NCI-H446 (cell line): ENCODE measurements around the gene JAKMIP1.

ENCODE experiments used
- DNase-seq, 2 experiments: peaks; one replicate each; lab custom pipeline; 2025; lab: John Stamatoyannopoulos, UW

The JAKMIP1 gene

DNA sequence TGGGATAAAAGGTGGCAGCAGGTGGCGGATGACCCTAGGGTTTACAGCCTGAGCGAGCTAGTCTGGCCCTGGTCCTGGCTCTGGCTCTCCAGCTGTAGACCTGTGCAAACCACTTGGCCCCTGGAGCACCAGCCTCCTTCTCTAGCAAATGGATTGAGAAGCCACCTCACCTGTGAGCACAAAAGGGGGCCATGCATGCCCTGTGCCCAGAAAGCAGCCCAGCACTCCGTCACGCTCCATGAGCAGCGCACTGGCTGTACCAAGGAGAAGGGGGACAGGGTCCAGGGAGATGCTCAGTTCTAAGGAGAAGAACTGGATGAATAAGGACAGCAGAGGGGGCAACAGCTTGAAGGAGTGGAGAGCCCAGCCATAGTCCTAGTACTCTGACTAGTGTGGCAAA, 135.2 kb downstream of the JAKMIP1 start:
- DNase-seq, result no peak

DNA sequence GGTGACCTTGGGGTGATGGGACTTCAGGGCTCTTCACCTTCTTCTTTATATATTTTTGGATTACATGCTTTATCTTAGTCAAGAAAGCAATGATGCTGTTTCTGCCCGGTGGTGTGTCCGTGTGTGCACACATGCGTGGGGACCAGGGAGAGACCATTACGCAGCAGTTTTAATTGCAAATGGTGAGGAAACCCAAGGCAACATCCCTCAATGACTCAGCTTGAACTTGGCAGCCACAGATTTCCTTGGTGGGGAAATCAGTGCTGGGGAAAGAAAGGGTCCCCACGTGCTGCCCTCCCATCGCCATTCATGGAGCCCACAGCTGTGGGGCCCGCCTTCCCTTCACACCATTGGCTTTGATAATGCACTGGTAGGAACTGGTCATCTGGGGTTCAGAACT, 136.0 kb downstream of the JAKMIP1 start:
- DNase-seq, result no peak

DNA sequence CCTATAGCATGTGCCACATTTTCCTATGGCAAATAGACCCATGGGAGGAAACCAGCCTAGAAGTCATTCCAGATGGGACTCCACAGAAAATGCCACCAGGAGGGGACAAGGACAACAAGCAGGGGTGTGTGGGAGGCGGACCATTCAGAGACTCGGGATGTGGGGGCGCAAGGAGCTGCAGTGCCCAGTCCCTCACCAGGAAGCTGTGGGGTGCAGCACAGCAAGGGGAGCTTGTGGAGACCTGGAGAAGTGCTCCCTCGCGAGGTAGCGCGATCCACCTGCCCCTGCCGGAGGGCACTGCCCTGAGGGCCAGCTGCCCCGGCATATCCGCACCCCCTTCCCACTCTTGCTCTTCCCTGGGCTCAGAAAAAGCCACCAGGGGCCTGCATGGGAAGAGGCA, 136.7 kb downstream of the JAKMIP1 start:
- DNase-seq, result no peak

GRCh38 chr4:6062133-6062532, 138.2 kb downstream of the JAKMIP1 start:
- no peak for DNase-seq

DNA sequence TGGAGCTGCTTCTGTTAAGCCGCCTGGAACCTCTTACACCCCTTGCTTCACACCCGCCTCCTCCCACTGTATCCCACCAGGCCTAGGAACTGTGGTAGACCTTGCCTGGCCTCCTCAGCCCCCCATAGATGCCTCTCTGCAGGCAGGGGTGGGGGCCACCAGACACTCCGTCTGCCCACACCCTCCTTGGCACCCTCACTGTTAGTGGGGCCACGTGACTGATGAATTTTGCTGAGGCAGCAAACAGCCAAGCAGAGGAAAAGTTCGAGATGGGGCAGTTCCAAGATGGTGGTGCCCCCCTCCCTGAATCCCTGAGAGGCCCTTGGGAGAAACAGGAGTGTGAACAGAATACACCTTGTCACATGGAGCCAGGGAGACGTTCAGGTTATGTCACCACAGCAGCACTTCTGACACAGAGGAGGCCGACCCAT, 141.0 kb downstream of the JAKMIP1 start:
- DNase-seq, result no peak

DNA sequence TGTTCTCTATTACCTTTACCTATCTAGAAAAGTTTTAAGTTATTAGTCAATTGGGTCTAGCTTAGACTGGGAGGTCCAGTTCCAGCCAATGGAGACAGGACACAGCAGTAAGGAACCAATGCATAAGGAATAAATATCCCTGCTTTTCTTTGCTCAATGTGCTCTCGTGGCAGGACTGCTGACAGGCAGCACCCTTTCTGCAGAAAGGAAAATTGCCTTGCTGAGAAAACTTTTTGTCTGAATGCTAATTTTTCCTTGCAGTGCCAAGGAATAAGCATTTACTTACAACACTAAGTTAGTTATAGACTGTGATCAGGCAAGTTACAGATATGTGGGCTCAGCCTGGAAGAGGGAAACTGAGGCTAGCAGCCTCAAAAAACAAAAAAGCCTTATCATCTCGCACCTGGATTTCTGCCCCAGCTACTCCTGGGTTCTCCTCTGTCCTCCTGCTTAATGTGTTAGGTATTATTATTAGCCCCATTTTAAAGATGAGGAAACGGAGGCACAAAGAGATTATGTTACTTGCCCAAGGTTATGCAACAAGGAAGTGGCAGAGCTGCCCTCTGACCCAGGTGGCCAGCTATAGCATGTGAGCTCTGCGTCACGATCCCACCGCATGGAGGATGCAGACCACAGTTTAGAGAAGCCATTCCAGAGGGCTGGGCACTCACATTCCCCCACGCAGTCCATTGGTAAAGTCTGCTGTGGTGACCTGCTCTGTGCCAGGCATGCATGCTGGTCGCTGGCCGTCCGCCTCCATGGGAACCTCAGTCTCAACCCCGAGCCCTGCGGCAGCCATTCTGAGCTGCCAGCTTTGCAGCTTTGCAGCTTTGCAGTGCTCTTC, 141.6 kb downstream of the JAKMIP1 start:
- DNase-seq, result no peak

DNA sequence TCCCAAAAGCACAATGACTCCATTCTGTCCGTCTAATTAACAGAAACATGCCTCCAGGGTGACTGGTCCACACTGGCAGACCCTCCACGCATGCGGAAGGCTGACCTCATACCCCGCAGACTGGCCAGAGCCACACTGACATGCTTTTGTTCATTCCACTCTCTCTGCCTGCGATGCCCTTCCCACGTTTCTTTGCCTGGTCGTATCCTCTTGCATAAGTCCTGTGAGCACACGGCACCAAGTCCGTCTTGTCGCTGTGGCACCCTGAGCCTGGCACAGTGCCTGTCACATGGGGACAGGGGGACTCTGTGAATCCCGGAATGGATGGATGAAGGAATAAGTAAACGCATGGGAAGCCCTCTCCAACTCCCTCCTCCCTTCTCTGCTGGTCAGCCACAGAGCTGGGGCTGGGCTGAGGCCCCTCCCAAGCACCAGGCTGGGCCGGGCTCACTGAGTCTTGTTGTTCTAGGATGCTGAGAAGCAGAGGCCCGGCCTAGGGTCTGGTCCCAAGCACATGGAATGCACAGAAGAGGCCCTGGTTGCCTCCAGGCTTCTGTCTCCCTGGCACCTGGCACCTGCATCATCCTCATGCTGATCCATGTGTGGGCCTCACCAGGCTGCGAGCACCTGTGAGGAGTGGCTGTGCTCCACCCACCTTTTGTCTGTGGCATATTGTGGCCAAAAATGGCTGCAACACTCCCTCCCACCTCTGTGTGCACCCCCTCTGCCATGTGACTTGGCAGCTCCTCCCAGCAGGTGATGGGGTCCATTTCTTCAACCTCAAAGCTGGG, 143.2 kb downstream of the JAKMIP1 start:
- no peak for DNase-seq

GRCh38 chr4:6055436-6055835, 144.9 kb downstream of the JAKMIP1 start:
- no peak for DNase-seq

DNA sequence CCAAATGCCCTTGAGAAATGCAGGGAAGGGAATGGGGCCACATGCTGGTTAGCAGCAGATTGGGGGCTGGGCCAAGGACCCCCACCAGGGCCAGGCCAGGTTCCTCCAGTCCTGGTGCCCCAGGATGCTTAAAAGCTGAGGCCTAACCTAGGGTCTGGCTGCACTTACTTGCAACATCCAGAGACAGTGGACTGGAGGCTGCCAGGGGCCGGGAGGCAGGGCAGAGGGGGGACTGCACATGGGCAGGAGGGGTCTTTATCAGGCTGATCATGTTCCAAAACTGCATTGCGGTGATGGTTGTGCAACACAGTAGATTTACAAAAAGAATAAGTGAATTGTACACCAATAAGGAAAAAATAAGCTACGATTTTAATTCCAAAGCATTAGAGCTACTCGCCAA, 145.3 kb downstream of the JAKMIP1 start:
- no peak for DNase-seq

GRCh38 chr4:6054162-6054922, 146.0 kb downstream of the JAKMIP1 start:
- no peak for DNase-seq

GRCh38 chr4:6052679-6053078, 147.7 kb downstream of the JAKMIP1 start:
- DNase-seq, result no peak

- DNase-seq, result no peak
Observed at GRCh38 chr4:6050551-6050950, 149.8 kb downstream of the JAKMIP1 start.

DNA sequence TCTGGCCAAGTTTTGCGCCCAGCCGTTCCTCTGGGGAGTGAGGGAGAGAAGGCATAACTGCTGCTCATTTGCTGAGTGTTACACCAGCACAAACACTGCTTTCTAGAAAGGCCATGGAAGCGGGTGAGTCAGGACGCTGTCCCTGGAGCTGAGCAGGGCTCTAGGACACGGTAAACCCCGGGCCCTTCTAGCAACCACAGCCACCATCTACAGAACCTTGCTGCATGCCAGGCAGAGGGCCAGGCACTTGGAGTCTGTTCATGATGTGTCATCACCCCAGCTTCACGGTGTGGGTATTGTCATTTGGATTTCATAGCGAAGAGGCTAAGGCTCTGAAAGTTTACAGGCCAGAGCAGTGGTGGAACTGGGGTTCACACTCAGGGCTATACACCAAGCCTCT, 150.4 kb downstream of the JAKMIP1 start:
- DNase-seq, result no peak

DNA sequence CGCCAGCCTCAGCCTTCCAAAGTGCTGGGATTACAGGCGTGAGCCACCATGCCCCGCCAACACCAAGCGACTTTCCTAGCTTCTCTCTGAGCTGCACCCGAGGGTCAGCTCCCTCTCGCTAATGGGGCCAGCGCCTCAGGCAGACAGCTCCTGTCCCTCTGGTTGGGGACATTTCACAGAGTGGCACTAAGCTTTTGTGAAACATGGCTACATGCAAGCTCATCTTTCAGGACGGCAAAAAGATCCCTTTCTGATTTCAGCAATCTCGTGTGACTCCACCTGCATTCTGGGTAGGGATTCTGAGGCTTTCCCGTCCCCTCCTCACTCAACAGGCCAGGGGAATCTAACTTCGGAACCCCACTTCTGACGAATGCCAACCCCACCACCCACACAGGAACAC, 151.1 kb downstream of the JAKMIP1 start:
- no peak for DNase-seq

DNA sequence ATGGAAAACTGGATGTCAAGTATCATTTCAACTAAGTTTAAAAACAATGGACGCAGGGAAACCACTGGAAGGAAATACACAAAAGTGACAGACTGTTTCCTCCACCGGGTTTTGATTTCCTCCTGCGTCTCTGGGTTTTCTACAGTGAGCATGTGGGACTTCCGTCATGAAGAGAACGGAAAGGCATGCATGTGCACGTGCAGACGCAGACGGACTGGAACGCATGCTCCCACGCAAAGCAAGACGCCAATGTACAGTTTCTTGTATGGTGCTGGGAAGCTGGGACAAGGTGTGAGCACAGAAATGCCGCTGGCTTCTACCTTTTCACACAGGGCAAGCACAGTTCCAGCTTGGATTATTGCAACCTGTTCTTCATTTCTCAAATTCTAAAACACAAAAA, 151.8 kb downstream of the JAKMIP1 start:
- no peak for DNase-seq

DNA sequence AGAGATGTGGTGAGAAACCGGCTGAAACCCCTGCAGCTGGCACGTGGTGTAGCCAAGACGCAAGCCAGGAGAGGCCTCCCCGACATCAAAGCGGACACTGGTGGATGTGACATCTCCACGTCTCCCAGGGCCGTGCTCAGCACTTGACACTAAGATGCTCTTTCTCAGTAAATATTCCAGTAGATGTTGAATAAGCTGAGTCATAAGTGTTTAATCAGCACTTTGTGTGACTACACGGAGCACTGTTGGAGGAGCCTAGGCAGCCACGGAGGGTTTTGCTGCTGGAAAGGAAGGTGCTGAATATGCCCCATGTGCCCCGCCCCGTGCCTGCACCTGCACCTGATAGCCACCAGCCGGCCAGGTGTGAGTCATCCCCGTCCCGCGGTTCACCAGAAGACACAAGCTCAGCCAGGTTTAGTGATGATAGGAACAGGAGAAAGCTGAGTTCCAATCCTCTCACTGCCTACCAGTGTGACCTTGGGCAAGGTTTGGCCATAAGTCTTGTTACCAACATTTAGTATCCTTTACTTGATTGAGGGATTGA, 153.1 kb downstream of the JAKMIP1 start:
- DNase-seq, result no peak

GRCh38 chr4:6046526-6047129, 153.7 kb downstream of the JAKMIP1 start:
- no peak for DNase-seq

- DNase-seq, result no peak
Observed at GRCh38 chr4:6044805-6045204, 155.5 kb downstream of the JAKMIP1 start.

DNA sequence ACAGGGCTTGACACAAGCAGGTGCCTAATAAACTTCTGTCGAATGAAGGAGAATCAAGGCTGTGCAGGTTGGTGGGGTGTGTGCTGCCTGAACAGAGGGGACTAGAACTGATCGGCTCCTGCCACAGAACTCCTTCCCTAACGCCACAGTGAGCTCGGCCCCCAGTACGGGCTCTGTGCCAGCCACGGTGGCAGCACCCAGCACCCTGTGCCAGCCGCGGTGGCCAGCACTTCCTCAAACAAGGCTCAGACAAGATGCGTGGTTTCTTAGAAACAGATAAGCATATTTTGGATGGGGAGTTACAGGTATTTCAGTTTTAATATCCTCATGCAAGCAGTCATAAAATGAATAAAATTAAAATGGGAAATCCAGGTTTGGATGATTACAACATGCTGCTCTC, 156.1 kb downstream of the JAKMIP1 start:
- no peak for DNase-seq

- DNase-seq, result no peak
Observed at GRCh38 chr4:6043843-6044242, 156.5 kb downstream of the JAKMIP1 start.

DNA sequence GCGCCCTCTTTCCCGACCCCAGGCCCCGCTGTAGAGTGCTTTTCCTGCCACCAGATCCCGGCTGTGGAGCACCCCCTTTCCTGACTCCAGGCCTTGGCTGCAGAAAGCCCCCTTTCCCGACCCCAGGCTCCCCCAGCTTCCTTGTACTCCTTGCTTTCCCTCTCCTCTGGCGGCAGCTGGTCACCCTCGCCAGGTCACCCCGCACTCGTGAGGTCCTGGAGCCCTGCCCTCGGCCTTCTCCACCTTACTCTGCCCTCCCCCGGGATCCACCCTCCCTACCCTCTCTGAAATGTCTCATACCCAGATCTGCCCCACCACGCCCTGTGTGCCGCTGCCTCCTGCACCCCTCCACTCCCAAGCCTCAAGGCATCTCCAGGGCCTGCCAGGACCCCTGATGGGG, 157.2 kb downstream of the JAKMIP1 start:
- no peak for DNase-seq
